ENCODE measurements around the gene HTR3B. TPM values are rescaled to one million over a fixed set of nuclear protein-coding genes. Genes with fewer than 3 reads are reported as not detected.

HTR3B gene
- total and polyA plus RNA-seq, 10 of the 15 experiments (the other 5 are each of a cell fraction or from before 2014, with no cell fraction given) = not detected

DNA sequence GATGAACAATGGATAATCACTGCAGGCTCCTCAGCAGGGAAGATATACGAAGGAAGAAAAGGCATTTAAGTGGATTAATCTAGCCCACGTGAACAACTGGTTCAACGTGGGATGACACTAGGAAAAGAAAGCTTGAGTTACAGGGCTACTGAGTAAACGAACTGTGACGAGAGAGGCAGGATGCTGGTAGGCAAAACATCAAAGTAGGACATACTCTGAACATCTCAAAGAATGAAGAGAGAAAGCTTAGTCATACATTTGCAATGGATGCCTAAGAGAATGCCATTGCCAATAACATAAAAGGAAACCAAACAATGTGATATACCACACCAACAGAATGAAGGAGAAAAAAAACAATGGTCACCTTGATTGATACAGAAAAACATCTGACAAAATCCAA is 42.2 kb upstream of the HTR3B start:
- no peaks in the 10 kb centered on the region for H4K20me1 ChIP-seq (ENCODE audit: control insufficient read depth, insufficient read depth)
- ChIA-PET POLR2A (no interaction called here), CTCF (interaction anchor here (0.9 kb wide), 1 partner anchor 9 kb away, joined by 3 read pairs; no protein-coding TSS in a partner anchor), SMC1A (ENCODE audit: uncharacterized antibody, unreplicated experiment) (interaction anchor here (1.1 kb wide), 1 partner anchor 14 kb away, joined by 3 read pairs; no protein-coding TSS in a partner anchor), RAD21 (ENCODE audit: unreplicated experiment) (no interaction called here)
- no peak for DNase-seq (ENCODE audit: low read depth, low spot score)
- no peak overlapping the region for H3K4me3 ChIP-seq
- in situ Hi-C loops (cut with MboI) = no loop called here
- no peak for TF ChIP-seq RB1 (IDR thresholded peaks at IDR 0.05; ENCODE audit: borderline replicate concordance)
- no peak for TF ChIP-seq SRF (IDR thresholded peaks at IDR 0.05; ENCODE audit: low read depth in 2 of 2, low read length in 2 of 2)
- TF ChIP-seq ATF7 (IDR thresholded peaks at IDR 0.05; ENCODE audit: low read depth) = no peak
- no peak for TF ChIP-seq MEF2B (IDR thresholded peaks at IDR 0.05; ENCODE audit: partially characterized antibody, poor library complexity, severe bottlenecking)
- TF ChIP-seq DPF2 (IDR thresholded peaks at IDR 0.05) = no peak
- TF ChIP-seq, protein P1, sequence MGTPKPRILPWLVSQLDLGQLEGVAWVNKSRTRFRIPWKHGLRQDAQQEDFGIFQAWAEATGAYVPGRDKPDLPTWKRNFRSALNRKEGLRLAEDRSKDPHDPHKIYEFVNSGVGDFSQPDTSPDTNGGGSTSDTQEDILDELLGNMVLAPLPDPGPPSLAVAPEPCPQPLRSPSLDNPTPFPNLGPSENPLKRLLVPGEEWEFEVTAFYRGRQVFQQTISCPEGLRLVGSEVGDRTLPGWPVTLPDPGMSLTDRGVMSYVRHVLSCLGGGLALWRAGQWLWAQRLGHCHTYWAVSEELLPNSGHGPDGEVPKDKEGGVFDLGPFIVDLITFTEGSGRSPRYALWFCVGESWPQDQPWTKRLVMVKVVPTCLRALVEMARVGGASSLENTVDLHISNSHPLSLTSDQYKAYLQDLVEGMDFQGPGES (IDR thresholded peaks at IDR 0.05) = no peak
- TF ChIP-seq POU2F2 (IDR thresholded peaks at IDR 0.05; ENCODE audit: borderline replicate concordance, low read depth, low read length) = no peak
- TF ChIP-seq SUPT20H (IDR thresholded peaks at IDR 0.05; ENCODE audit: borderline replicate concordance, control insufficient read depth, low read depth, low read length) = no peak
- no peak for TF ChIP-seq NFXL1 (IDR thresholded peaks at IDR 0.05; ENCODE audit: borderline replicate concordance)
- TF ChIP-seq, protein P2, sequence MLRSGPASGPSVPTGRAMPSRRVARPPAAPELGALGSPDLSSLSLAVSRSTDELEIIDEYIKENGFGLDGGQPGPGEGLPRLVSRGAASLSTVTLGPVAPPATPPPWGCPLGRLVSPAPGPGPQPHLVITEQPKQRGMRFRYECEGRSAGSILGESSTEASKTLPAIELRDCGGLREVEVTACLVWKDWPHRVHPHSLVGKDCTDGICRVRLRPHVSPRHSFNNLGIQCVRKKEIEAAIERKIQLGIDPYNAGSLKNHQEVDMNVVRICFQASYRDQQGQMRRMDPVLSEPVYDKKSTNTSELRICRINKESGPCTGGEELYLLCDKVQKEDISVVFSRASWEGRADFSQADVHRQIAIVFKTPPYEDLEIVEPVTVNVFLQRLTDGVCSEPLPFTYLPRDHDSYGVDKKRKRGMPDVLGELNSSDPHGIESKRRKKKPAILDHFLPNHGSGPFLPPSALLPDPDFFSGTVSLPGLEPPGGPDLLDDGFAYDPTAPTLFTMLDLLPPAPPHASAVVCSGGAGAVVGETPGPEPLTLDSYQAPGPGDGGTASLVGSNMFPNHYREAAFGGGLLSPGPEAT (IDR thresholded peaks at IDR 0.05; ENCODE audit: low read depth) = no peak
- no peak for TF ChIP-seq MYC (IDR thresholded peaks at IDR 0.05; ENCODE audit: insufficient read depth, insufficient read length, insufficient replicate concordance, low read length, severe bottlenecking)
- no peak for TF ChIP-seq KLF5 (IDR thresholded peaks at IDR 0.05; ENCODE audit: partially characterized antibody)
- no peak for TF ChIP-seq BHLHE40 (IDR thresholded peaks at IDR 0.05; ENCODE audit: borderline replicate concordance in 1 of 2, low read depth in 2 of 2, low read length in 1 of 2)
- TF ChIP-seq, protein P3, sequence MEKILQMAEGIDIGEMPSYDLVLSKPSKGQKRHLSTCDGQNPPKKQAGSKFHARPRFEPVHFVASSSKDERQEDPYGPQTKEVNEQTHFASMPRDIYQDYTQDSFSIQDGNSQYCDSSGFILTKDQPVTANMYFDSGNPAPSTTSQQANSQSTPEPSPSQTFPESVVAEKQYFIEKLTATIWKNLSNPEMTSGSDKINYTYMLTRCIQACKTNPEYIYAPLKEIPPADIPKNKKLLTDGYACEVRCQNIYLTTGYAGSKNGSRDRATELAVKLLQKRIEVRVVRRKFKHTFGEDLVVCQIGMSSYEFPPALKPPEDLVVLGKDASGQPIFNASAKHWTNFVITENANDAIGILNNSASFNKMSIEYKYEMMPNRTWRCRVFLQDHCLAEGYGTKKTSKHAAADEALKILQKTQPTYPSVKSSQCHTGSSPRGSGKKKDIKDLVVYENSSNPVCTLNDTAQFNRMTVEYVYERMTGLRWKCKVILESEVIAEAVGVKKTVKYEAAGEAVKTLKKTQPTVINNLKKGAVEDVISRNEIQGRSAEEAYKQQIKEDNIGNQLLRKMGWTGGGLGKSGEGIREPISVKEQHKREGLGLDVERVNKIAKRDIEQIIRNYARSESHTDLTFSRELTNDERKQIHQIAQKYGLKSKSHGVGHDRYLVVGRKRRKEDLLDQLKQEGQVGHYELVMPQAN (conservative IDR thresholded peaks at IDR 0.05) = no peak
- TF ChIP-seq MTA2 (IDR thresholded peaks at IDR 0.05; ENCODE audit: low read depth) = no peak
- H3K9me3 ChIP-seq (replicated peaks; ENCODE audit: control insufficient read depth, insufficient read depth, low read length) = no peaks in the 10 kb centered on the region
- no peak overlapping the region for H3K4me2 ChIP-seq (ENCODE audit: control insufficient read depth, insufficient read depth)
- ATAC-seq = no peak
- no peak overlapping the region for H3K27ac ChIP-seq (ENCODE audit: control insufficient read depth, insufficient read depth)
- H3K9ac ChIP-seq (ENCODE audit: control insufficient read depth, insufficient read depth, low read length) = no peak overlapping the region
- peaks cover 1% of the 10 kb centered on the region; the same call in 1 of the 2 replicates for H3K79me2 ChIP-seq (ENCODE audit: control insufficient read depth, insufficient read depth, low read length)
- no peak for FAIRE-seq
- BruUV-seq (replicated peaks) = no TSS peak
- intact Hi-C loops (cut with micrococcal nuclease; ENCODE audit: unreplicated experiment) = no loop called here
- no peaks in the 10 kb centered on the region for H3K27me3 ChIP-seq (replicated peaks in 1 of 2; ENCODE audit: control insufficient read depth in 2 of 2, insufficient read depth in 2 of 2, low read length in 1 of 2)
- H3K4me1 ChIP-seq (ENCODE audit: control insufficient read depth, insufficient read depth, low read length) = no peaks in the 10 kb centered on the region
- H2AFZ ChIP-seq (ENCODE audit: control insufficient read depth, low read depth, low read length) = no peak overlapping the region
- H3K36me3 ChIP-seq (ENCODE audit: control insufficient read depth in 2 of 2, insufficient read depth in 2 of 2, low read length in 1 of 2) = no peaks in the 10 kb centered on the region; a peak in 1 of 4 replicates
- WGBS (ENCODE audit: insufficient coverage, insufficient replicate concordance, low lambda C conversion rate, missing lambda C conversion rate) = 21% methylated on average over 5 of the region's 5 CpGs

Data from GM12878 (cell line).